KOPT-K1 (cell line): Measurements from ENCODE around the gene GPR135.

Experiments
- H3K27ac ChIP-seq: fragments of 200-600 bp; sonication (generic); 2 replicates; pipeline ENCODE4 v1.5.1; 2016; ENCODE audit warnings: antibody characterized with exemption, mild to moderate bottlenecking, low read depth, low read length; ENCODE audit not compliant: poor library complexity, severe bottlenecking
- H3K36me3 ChIP-seq: fragments of 200-600 bp; sonication (generic); 2 replicates; pipeline ENCODE4 v1.5.1; 2017; ENCODE audit warnings: antibody characterized with exemption, mild to moderate bottlenecking, low read length, moderate library complexity; ENCODE audit not compliant: insufficient read depth
- H3K9me3 ChIP-seq: fragments of 200-600 bp; sonication (generic); 2 replicates; pipeline ENCODE4 v1.5.1; 2017; ENCODE audit warnings: antibody characterized with exemption, low read length, mild to moderate bottlenecking; ENCODE audit not compliant: insufficient read depth, poor library complexity, severe bottlenecking

Gene GPR135

DNA sequence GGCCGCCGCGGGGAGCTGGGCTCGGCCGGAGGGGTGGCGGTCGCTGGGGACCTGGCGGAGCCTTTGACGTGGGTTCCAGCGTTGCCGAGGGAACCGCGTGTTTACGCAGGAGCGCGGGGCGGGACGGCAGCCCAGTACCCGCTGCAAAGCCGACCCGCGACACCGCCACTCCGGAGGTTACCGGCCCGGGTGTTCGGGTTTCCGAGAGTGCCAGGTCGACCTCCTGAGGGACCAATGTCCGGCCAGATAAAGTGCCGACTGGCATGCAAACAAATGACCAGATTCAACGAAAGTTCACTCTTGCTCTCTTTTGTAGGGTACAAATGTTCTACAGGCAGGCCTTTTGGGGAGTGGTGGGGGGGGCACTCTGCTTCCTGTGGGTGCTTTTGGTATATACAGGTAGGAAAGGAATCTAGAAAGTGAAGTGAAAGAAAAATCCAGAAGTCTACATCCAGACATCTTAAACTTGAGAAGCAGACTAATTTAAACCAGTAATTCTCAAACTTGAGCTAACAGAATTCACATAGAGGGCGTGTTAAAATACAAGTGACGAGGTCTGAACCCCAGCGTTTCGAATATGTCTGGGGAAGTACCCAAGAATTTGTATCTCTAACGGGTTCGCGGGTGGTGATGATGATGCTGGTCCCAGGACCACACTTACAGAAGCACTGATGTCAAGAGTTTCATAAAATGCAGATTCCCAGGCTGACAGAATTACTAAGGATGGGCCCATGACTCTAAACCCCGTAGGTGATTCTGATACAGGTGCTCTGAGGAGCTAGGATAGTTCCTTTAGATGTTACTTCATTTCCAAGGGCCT lies at the start of gene GPR135:
TSS of gene GPR135 (minus strand) at position 65 of the 820 bp plus-strand sequence. CDS start 154 bp downstream, outside the sequence.
- H3K27ac ChIP-seq, result no peak within 1 kb of the TSS
- H3K9me3 ChIP-seq, result no peaks in the 10 kb centered on the region
- peaks cover 59% of the 10 kb centered on the region; the same call in 1 of the 2 replicates for H3K36me3 ChIP-seq

DNA sequence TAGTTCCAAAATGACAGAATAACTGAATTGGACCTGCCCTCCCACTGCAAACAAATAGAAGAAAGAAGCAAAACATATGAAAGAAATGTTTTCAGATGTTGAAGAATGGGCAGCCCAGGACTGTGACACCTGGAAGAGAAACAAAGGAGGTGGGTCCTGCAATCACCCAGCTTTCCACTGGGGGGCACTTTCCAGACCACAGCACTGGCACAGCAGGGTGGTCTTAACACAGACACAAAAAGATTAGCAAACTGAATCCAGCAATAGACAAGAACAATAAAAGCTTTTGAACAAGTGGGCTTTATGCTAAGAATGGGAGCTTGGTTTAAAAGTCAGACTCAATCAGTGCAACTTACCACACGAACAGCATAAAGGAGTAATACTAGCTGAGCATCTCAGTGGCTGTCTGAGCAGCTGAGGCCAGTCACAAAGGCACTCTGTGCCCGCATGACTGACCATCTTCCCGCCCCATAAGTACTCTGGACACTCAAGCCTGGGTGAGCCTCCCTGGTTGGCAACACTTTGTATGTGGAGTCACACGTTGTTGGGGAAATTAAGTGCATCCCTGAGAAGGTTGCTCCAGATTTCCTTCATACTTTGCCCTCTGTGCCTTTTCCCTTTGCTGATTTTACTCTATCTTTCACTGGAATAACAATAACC lies 46.9 kb upstream of the GPR135 start:
- Histone ChIP-seq H3K27ac (no peak overlapping the region), H3K9me3 (no peaks in the 10 kb centered on the region), H3K36me3 (no peaks in the 10 kb centered on the region)

DNA sequence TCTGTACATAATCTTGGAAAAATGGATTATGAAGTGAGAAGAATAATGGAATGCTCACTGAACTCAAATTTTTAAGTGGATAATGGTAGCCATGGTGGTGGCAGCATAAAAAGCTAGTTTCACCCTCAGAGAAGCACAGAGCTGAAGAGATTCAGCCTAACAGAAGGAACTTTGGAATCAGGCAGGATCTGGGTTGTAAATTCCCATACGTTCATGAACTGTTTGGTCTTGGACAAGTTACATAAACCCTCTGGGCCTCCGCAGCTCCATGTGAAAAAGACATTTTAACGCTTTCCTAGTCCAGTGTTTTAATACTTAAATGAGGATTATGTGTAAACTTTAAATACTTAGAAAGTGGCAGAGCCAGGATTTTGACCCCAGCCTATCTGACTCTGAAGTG lies 45.8 kb upstream of the GPR135 start:
- no peak overlapping the region for H3K27ac ChIP-seq
- no peaks in the 10 kb centered on the region for H3K36me3 ChIP-seq
- no peaks in the 10 kb centered on the region for H3K9me3 ChIP-seq

- Histone ChIP-seq H3K9me3 (no peaks in the 10 kb centered on the region), H3K27ac (no peak overlapping the region), H3K36me3 (no peaks in the 10 kb centered on the region)
Measured at GRCh38 chr14:59510001-59510400, 44.8 kb upstream of the GPR135 start.

DNA sequence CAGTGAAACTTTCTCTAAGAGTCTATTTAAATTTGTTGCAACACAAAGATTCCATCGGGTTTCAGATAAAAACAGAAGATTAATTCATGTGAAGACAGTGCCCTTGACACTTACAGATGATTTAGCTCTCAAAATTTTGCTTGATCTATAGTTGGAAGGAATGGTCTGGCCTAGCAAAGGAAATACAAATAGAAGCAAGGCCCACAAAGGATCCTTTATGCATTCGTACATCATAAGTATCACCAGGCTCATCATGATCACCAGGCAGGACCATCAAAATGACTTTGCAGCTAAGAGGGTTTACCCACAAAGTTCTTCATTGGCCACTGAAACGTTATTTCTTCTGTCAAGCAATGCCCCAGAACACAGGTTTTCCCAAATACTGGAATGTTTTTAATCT lies 43.9 kb upstream of the GPR135 start:
- no peaks in the 10 kb centered on the region for H3K9me3 ChIP-seq
- H3K36me3 ChIP-seq, result peaks cover 3% of the 10 kb centered on the region
- no peak overlapping the region for H3K27ac ChIP-seq

GRCh38 chr14:59507752-59508103 lies 42.5 kb upstream of the GPR135 start:
- H3K27ac ChIP-seq, result no peak overlapping the region
- no peaks in the 10 kb centered on the region for H3K9me3 ChIP-seq
- H3K36me3 ChIP-seq, result peaks cover 7% of the 10 kb centered on the region

GRCh38 chr14:59507063-59507751 lies 42.0 kb upstream of the GPR135 start:
- H3K9me3 ChIP-seq, result no peaks in the 10 kb centered on the region
- H3K36me3 ChIP-seq, result peaks cover 7% of the 10 kb centered on the region
- H3K27ac ChIP-seq, result no peak overlapping the region

- Histone ChIP-seq H3K9me3 (no peaks in the 10 kb centered on the region), H3K27ac (no peak overlapping the region), H3K36me3 (peaks cover 29% of the 10 kb centered on the region)
Measured at GRCh38 chr14:59503256-59503655, 38.1 kb upstream of the GPR135 start.

DNA sequence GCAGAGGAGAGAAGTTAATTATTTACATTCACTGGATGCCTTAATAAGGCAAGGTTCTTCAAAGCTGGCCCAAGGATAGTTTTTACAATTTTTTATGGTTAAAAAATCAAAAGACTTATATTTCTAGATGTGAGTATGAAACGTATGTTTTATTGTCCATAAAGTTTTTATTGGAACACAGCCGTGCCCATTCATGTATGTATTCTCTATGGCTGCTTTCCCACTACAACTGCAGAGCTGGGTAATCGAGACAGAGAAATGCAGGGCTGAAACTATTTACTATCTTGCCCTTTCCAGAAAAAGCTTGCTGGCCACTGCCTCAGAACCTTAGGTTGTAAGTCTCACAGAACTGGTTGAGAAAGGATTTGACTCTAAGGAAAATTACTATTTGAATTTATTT lies 35.6 kb upstream of the GPR135 start:
- Histone ChIP-seq H3K27ac (no peak overlapping the region), H3K36me3 (peaks cover 52% of the 10 kb centered on the region), H3K9me3 (no peaks in the 10 kb centered on the region)

- no peak overlapping the region for H3K27ac ChIP-seq
- H3K36me3 ChIP-seq, result peaks cover 92% of the 10 kb centered on the region
- no peaks in the 10 kb centered on the region for H3K9me3 ChIP-seq
Measured at GRCh38 chr14:59492384-59492783, 27.2 kb upstream of the GPR135 start.

GRCh38 chr14:59490756-59491155 lies 25.6 kb upstream of the GPR135 start:
- Histone ChIP-seq H3K9me3 (no peaks in the 10 kb centered on the region), H3K36me3 (peaks cover 80% of the 10 kb centered on the region), H3K27ac (no peak overlapping the region)

DNA sequence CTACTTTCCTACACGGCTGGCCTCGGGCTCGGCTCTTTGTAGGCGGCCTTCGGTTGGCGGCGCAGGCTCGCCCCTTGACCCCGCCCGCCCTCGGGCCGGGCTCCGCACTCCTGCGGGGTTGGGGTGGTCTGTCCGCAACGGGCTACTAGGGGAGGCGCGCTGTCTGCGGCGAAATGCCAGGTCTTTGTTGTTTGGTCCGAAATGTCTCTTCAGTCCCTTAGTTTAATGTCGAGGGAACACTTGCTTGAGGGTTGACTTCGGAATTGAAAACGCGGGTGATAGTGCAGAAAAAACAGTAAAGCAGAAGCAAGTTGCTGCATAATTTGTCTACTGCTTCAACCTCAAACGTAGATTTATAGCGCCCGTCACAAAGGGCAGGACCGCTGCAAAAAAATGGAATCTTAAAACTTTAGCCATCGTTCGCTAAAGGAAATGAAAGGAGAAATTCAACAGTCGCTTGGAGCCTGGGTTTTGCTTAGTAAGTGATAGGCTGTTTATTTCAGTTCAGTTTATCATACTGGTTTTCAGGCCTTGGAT lies 19.5 kb upstream of the GPR135 start:
- H3K27ac ChIP-seq, result peak overlapping the region; percentile 82
- no peaks in the 10 kb centered on the region for H3K9me3 ChIP-seq
- H3K36me3 ChIP-seq, result peaks cover 24% of the 10 kb centered on the region

GRCh38 chr14:59483819-59484638 lies 18.8 kb upstream of the GPR135 start, which contains the start of the genes JKAMP and L3HYPDH:
JKAMP (plus strand) TSS chr14:59484517; CDS start chr14:59484590, 73 bp downstream.
L3HYPDH (minus strand) TSS chr14:59484408; CDS start chr14:59484316, 92 bp downstream.
- peak within 1 kb of the TSS; percentile 82 for H3K27ac ChIP-seq
- H3K36me3 ChIP-seq, result peaks cover 18% of the 10 kb centered on the region
- no peaks in the 10 kb centered on the region for H3K9me3 ChIP-seq

- peak overlapping the region; percentile 82 for H3K27ac ChIP-seq
- no peaks in the 10 kb centered on the region for H3K9me3 ChIP-seq
- peaks cover 14% of the 10 kb centered on the region for H3K36me3 ChIP-seq
Measured at GRCh38 chr14:59483363-59483762, 18.2 kb upstream of the GPR135 start.
